NB4 (cell line): ENCODE results near the gene RYR3.

Experiments
- DNase-seq: peaks from one replicate; pipeline ENCODE4 v3.0.0; 2010; ENCODE audit warnings: low read depth
- H3K4me3 ChIP-seq: one replicate; pipeline ENCODE4 v1.5.1; 2011; ENCODE audit warnings: mild to moderate bottlenecking, low read depth, low read length, moderate library complexity
- CTCF ChIP-seq: IDR thresholded peaks from one replicate; pipeline ENCODE4 v1.5.1; 2012; ENCODE audit warnings: low read depth, low read length
- MYC ChIP-seq: IDR thresholded peaks from 2 replicates; pipeline ENCODE4 v1.6.1; 2011; ENCODE audit warnings: low read depth, low read length
- POLR2A ChIP-seq: IDR thresholded peaks from 2 replicates; pipeline ENCODE4 v1.6.1; 2011; ENCODE audit warnings: mild to moderate bottlenecking; ENCODE audit not compliant: insufficient read length; ENCODE audit errors: extremely low read depth
- TF ChIP-seq, protein P1 (sequence below): IDR thresholded peaks from 2 replicates; pipeline ENCODE4 v1.6.1; 2011; ENCODE audit warnings: low read depth, low read length

The RYR3 gene

GRCh38 chr15:33424025-33424424 is 113.3 kb downstream of the RYR3 start:
- TF ChIP-seq MYC = no peak
- TF ChIP-seq, protein P1, sequence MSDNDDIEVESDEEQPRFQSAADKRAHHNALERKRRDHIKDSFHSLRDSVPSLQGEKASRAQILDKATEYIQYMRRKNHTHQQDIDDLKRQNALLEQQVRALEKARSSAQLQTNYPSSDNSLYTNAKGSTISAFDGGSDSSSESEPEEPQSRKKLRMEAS = no peak
- TF ChIP-seq CTCF = no peak
- no peak for TF ChIP-seq POLR2A
- H3K4me3 ChIP-seq = no peak overlapping the region
- no peak for DNase-seq

DNA sequence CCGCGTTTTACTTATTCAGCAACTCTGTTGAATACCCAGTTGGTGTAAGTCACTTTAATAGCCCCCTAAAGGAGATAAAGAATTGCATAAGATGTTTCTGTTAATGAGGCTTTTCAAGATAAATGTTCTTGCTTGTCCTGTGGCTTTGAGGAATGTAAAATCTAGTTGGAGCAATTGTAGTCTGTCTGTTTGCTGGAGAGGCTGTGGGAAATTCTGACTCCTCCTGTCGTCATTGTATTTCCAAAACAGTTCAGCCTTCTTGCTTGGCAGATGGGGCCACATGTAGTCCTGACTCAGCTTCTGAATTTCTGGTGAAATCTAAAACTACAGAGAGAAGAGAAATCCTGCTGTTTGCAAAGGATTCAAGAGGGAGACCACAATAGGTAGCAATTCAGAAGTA is 114.4 kb downstream of the RYR3 start:
- H3K4me3 ChIP-seq = no peak overlapping the region
- TF ChIP-seq MYC = no peak
- no peak for TF ChIP-seq POLR2A
- no peak for TF ChIP-seq CTCF
- TF ChIP-seq, protein P1 = no peak
- DNase-seq = no peak

DNA sequence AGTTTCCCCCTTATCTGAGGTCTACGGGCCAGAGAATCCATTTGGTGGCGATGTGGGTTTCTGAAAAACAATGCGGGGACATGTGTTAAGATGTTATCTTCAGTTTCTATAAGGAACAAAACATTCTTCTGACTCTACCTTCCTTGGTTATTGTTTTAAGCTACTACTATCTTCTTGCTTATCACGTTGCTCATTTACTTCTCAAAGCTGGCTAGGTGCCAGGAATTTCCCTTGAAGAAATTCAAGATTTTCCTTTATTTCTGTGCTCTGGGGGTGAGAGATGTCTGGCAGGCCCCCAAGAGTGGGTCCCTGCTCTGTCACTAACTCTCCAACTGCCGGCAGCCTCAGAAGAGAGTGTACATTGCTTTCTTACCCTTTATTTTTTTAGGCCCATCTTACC is 119.8 kb downstream of the RYR3 start:
- H3K4me3 ChIP-seq = no peak overlapping the region
- DNase-seq = no peak
- no peak for TF ChIP-seq POLR2A
- TF ChIP-seq MYC = no peak

DNA sequence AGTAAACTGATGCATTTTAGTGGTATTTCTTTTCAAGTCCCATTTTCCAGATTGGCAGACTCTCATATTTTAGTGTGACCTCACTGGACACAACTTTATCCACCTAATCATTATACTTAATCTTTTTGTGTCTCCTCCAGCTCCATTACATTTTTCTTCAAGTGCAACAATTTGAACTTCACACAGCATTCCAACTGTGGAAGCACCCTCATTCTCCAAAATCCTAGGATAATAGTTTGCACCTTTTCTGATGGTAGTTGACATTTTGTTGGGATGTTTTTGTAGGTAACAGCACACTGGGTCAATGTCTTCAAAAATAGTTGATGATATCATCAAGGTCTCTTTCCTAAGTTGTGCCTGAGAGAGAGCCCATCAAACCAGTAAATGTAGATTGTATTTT is 123.1 kb downstream of the RYR3 start:
- no peak for DNase-seq
- no peak overlapping the region for H3K4me3 ChIP-seq
- TF ChIP-seq CTCF (no peak), MYC (no peak), POLR2A (no peak)
- TF ChIP-seq, protein P1 = no peak

DNA sequence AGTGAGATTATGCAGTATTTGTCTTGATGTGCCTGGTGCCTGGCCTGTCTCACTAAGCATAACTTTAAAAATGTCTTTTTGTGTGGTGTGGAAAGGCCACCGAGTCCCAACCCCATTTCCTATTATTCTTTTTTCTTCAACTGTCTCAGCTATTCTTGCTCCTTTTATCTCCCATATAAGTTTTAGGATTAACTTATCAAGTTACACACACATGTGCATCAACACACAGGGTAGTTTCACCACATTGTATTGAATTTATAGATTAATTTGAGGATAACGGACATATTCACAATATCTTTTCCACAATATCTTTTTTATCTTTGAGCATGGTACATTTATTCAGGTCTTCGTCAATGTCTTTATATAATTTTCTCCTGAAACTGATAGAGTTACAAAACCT is 127.6 kb downstream of the RYR3 start:
- DNase-seq = no peak
- TF ChIP-seq, protein P1 = no peak
- TF ChIP-seq POLR2A (no peak), MYC (no peak), CTCF (no peak)
- no peak overlapping the region for H3K4me3 ChIP-seq

DNA sequence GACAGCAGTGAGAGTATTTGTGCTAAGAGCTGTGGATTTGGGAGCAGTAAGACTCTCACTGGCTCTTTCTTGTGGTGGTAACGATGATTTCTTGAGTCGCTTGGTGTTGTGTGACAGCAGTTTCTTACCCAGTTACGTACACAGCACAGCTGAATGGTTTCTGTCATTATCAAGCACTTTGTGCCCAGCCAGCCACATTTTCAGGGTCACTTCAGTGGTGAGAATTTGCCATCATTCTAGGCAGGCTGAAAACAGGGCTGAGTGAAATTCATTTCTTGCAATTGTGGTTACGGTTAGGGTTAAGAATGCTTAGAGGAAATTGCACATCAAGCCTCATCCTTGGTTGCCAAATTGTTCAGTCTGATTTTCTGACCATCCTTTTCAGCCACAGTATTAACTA is 130.1 kb downstream of the RYR3 start:
- peak; percentile 13 for DNase-seq
- H3K4me3 ChIP-seq = no peak overlapping the region
- TF ChIP-seq, protein P1 = no peak
- TF ChIP-seq CTCF (no peak), POLR2A (no peak), MYC (no peak)
